MM.1S (cell line): ENCODE measurements around the gene POLR3GL.

Source experiments
- CTCF ChIP-seq: fragments of 300-600 bp; sonication (generic); IDR thresholded peaks from 2 replicates; pipeline ENCODE4 v1.5.1; 2016; ENCODE audit warnings: antibody characterized with exemption, low read length, mixed read lengths
- EZH2 ChIP-seq: fragments of 300-600 bp; sonication (generic); optimal IDR thresholded peaks from 2 replicates; pipeline ENCODE3; 2017; ENCODE audit warnings: low read depth, mild to moderate bottlenecking, antibody characterized with exemption, low read length, mixed read lengths
- EZH2phosphoT487 ChIP-seq: fragments of 300-600 bp; sonication (generic); IDR thresholded peaks from 2 replicates; pipeline ENCODE4 v1.6.1; 2018; ENCODE audit warnings: antibody characterized with exemption, low read length

GRCh38 chr1:145961109-145961424 is 3.4 kb upstream of the POLR3GL start:
- no peak for TF ChIP-seq EZH2
- no peak for TF ChIP-seq CTCF
- no peak; the same call in 1 of the 2 replicates for TF ChIP-seq EZH2phosphoT487
